ENCODE results near the gene C1QTNF2.

Gene C1QTNF2

GRCh38 chr5:160369990-160370712 is at the start of gene C1QTNF2:
C1QTNF2 (minus strand) TSS chr5:160370626; CDS start chr5:160355011, 15,615 bp downstream.
- H3K36me3 Mint-ChIP-seq (ENCODE audit: low read depth): no peaks in the 10 kb centered on the region
- H3K27ac Mint-ChIP-seq: no peak within 1 kb of the TSS
- no peaks in the 10 kb centered on the region for H3K9me3 Mint-ChIP-seq
- H3K4me3 Mint-ChIP-seq: peak within 1 kb of the TSS; percentile 70
- H3K4me1 Mint-ChIP-seq (ENCODE audit: low read depth): peaks cover 17% of the 10 kb centered on the region
- H3K27me3 Mint-ChIP-seq: peaks cover 72% of the 10 kb centered on the region

- Mint-ChIP-seq H3K4me1 (ENCODE audit: low read depth) (peaks cover 83% of the 10 kb centered on the region), H3K27me3 (no peaks in the 10 kb centered on the region), H3K4me3 (peak overlapping the region; percentile 98), H3K9me3 (no peaks in the 10 kb centered on the region), H3K27ac (peak overlapping the region; percentile 96), H3K36me3 (ENCODE audit: low read depth) (peaks cover 26% of the 10 kb centered on the region)
Measured at GRCh38 chr5:160420331-160420610, 49.8 kb upstream of the C1QTNF2 start.

- Mint-ChIP-seq H3K4me1 (ENCODE audit: low read depth) (peaks cover 77% of the 10 kb centered on the region), H3K36me3 (ENCODE audit: low read depth) (peaks cover 25% of the 10 kb centered on the region), H3K9me3 (no peaks in the 10 kb centered on the region), H3K4me3 (peak overlapping the region; percentile 98), H3K27ac (peak overlapping the region; percentile 96), H3K27me3 (no peaks in the 10 kb centered on the region)
Measured at GRCh38 chr5:160419458-160420330, 49.3 kb upstream of the C1QTNF2 start.

- Mint-ChIP-seq H3K4me1 (ENCODE audit: low read depth) (peaks cover 70% of the 10 kb centered on the region), H3K36me3 (ENCODE audit: low read depth) (peaks cover 16% of the 10 kb centered on the region), H3K27ac (peak within 1 kb of the TSS; percentile 96), H3K9me3 (no peaks in the 10 kb centered on the region), H3K27me3 (no peaks in the 10 kb centered on the region), H3K4me3 (peak within 1 kb of the TSS; percentile 98)
Measured at GRCh38 chr5:160418561-160419457, 48.4 kb upstream of the C1QTNF2 start, which contains the start of gene SLU7. SLU7 (minus strand) TSS chr5:160419081; CDS start chr5:160415294, 3,787 bp downstream.

- Mint-ChIP-seq H3K4me3 (peak within 1 kb of the TSS; percentile 90), H3K9me3 (no peaks in the 10 kb centered on the region), H3K36me3 (ENCODE audit: low read depth) (peaks cover 18% of the 10 kb centered on the region), H3K4me1 (ENCODE audit: low read depth) (peaks cover 15% of the 10 kb centered on the region), H3K27ac (peak within 1 kb of the TSS; percentile 87), H3K27me3 (no peaks in the 10 kb centered on the region)
Measured at GRCh38 chr5:160399402-160400353, 29.3 kb upstream of the C1QTNF2 start, which contains the start of gene FAM200C. FAM200C (minus strand) TSS chr5:160400054; CDS start chr5:160395490, 4,564 bp downstream.

- Mint-ChIP-seq H3K9me3 (no peaks in the 10 kb centered on the region), H3K4me3 (peak overlapping the region; percentile 90), H3K4me1 (ENCODE audit: low read depth) (peaks cover 15% of the 10 kb centered on the region), H3K27ac (peak overlapping the region; percentile 87), H3K27me3 (no peaks in the 10 kb centered on the region), H3K36me3 (ENCODE audit: low read depth) (peaks cover 9% of the 10 kb centered on the region)
Measured at GRCh38 chr5:160398806-160399205, 28.4 kb upstream of the C1QTNF2 start.

GRCh38 chr5:160397492-160397891 is 27.1 kb upstream of the C1QTNF2 start:
- Mint-ChIP-seq H3K4me3 (no peak overlapping the region), H3K4me1 (ENCODE audit: low read depth) (peaks cover 15% of the 10 kb centered on the region)

GRCh38 chr5:160395111-160395510 is 24.7 kb upstream of the C1QTNF2 start:
- no peak overlapping the region for H3K4me3 Mint-ChIP-seq
- H3K9me3 Mint-ChIP-seq: no peaks in the 10 kb centered on the region
- H3K27me3 Mint-ChIP-seq: no peaks in the 10 kb centered on the region
- H3K36me3 Mint-ChIP-seq (ENCODE audit: low read depth): no peaks in the 10 kb centered on the region
- peaks cover 12% of the 10 kb centered on the region for H3K4me1 Mint-ChIP-seq (ENCODE audit: low read depth)
- H3K27ac Mint-ChIP-seq: no peak overlapping the region

More at GRCh38 chr5:160397492-160397891, 27.1 kb upstream of the C1QTNF2 start:
- Mint-ChIP-seq H3K9me3 (no peaks in the 10 kb centered on the region), H3K36me3 (ENCODE audit: low read depth) (no peaks in the 10 kb centered on the region), H3K27me3 (no peaks in the 10 kb centered on the region), H3K27ac (no peak overlapping the region)

- H3K36me3 Mint-ChIP-seq (ENCODE audit: low read depth): peaks cover 10% of the 10 kb centered on the region
- no peaks in the 10 kb centered on the region for H3K27me3 Mint-ChIP-seq
- no peak overlapping the region for H3K4me3 Mint-ChIP-seq
- H3K4me1 Mint-ChIP-seq (ENCODE audit: low read depth): no peaks in the 10 kb centered on the region
- H3K27ac Mint-ChIP-seq: no peak overlapping the region
- H3K9me3 Mint-ChIP-seq: peaks cover 13% of the 10 kb centered on the region
Measured at GRCh38 chr5:160390787-160391696, 20.6 kb upstream of the C1QTNF2 start.

- no peaks in the 10 kb centered on the region for H3K4me1 Mint-ChIP-seq (ENCODE audit: low read depth)
- peaks cover 3% of the 10 kb centered on the region for H3K27me3 Mint-ChIP-seq
- peaks cover 13% of the 10 kb centered on the region for H3K9me3 Mint-ChIP-seq
- peaks cover 10% of the 10 kb centered on the region for H3K36me3 Mint-ChIP-seq (ENCODE audit: low read depth)
- H3K4me3 Mint-ChIP-seq: no peak overlapping the region
- no peak overlapping the region for H3K27ac Mint-ChIP-seq
Measured at GRCh38 chr5:160387445-160387844, 17.0 kb upstream of the C1QTNF2 start.

- no peak overlapping the region for H3K27ac Mint-ChIP-seq
- peaks cover 10% of the 10 kb centered on the region for H3K36me3 Mint-ChIP-seq (ENCODE audit: low read depth)
- H3K27me3 Mint-ChIP-seq: peaks cover 3% of the 10 kb centered on the region
- peaks cover 13% of the 10 kb centered on the region for H3K9me3 Mint-ChIP-seq
- no peak overlapping the region for H3K4me3 Mint-ChIP-seq
- H3K4me1 Mint-ChIP-seq (ENCODE audit: low read depth): no peaks in the 10 kb centered on the region
Measured at GRCh38 chr5:160385496-160385895, 15.1 kb upstream of the C1QTNF2 start.

- H3K36me3 Mint-ChIP-seq (ENCODE audit: low read depth): peaks cover 10% of the 10 kb centered on the region
- H3K27ac Mint-ChIP-seq: no peak overlapping the region
- peaks cover 13% of the 10 kb centered on the region for H3K9me3 Mint-ChIP-seq
- peaks cover 3% of the 10 kb centered on the region for H3K27me3 Mint-ChIP-seq
- H3K4me1 Mint-ChIP-seq (ENCODE audit: low read depth): no peaks in the 10 kb centered on the region
- H3K4me3 Mint-ChIP-seq: no peak overlapping the region
Measured at GRCh38 chr5:160384681-160385080, 14.3 kb upstream of the C1QTNF2 start.

- H3K9me3 Mint-ChIP-seq: peaks cover 3% of the 10 kb centered on the region
- H3K4me3 Mint-ChIP-seq: no peak overlapping the region
- peaks cover 9% of the 10 kb centered on the region for H3K27me3 Mint-ChIP-seq
- no peak overlapping the region for H3K27ac Mint-ChIP-seq
- H3K36me3 Mint-ChIP-seq (ENCODE audit: low read depth): peaks cover 3% of the 10 kb centered on the region
- no peaks in the 10 kb centered on the region for H3K4me1 Mint-ChIP-seq (ENCODE audit: low read depth)
Measured at GRCh38 chr5:160382346-160382745, 11.9 kb upstream of the C1QTNF2 start.
